Progenitor cell of endocrine pancreas (in vitro differentiated cells): ENCODE results near the gene NUBP2. TPM values are rescaled to one million over a fixed set of nuclear protein-coding genes. Genes with fewer than 3 reads are reported as not detected.

Experiments used
- DNase-seq: peaks from one replicate; pipeline ENCODE4 v3.0.0; 2021; ENCODE audit warnings: low spot score; ENCODE audit not compliant: unreplicated experiment
- H3K27ac Mint-ChIP-seq: 2 replicates; pipeline ENCODE4 v1.8.0; 2021; ENCODE audit warnings: mild to moderate bottlenecking, moderate library complexity, mixed read lengths
- H3K27me3 Mint-ChIP-seq: 2 replicates; pipeline ENCODE4 v1.8.0; 2021; ENCODE audit warnings: mixed read lengths
- H3K36me3 Mint-ChIP-seq: 2 replicates; pipeline ENCODE4 v1.8.0; 2022; ENCODE audit warnings: mixed read lengths; ENCODE audit not compliant: insufficient read depth
- H3K4me1 Mint-ChIP-seq: 2 replicates; pipeline ENCODE4 v1.8.0; 2021; ENCODE audit warnings: low read depth, mixed read lengths
- H3K4me3 Mint-ChIP-seq: 2 replicates; pipeline ENCODE4 v1.8.0; 2021; ENCODE audit warnings: low read depth, mild to moderate bottlenecking, moderate library complexity, mixed read lengths
- H3K9me3 Mint-ChIP-seq: 2 replicates; pipeline ENCODE4 v1.8.0; 2021; ENCODE audit warnings: low read depth, mixed read lengths
- total RNA-seq: library from RNA; stranded (reverse); gene quantifications from 2 replicates; pipeline ENCODE4 v1.2.1, GENCODE V29; 2021
- TF ChIP-seq, protein P1 (sequence below): fragments of 200-600 bp; sonication (generic); IDR thresholded peaks from one replicate; pipeline ENCODE4 v1.5.0; 2021; ENCODE audit warnings: antibody characterized with exemption, mild to moderate bottlenecking; ENCODE audit not compliant: unreplicated experiment

Gene NUBP2
- total RNA-seq, 1 donor from 2014 or later = 65.4 TPM

DNA sequence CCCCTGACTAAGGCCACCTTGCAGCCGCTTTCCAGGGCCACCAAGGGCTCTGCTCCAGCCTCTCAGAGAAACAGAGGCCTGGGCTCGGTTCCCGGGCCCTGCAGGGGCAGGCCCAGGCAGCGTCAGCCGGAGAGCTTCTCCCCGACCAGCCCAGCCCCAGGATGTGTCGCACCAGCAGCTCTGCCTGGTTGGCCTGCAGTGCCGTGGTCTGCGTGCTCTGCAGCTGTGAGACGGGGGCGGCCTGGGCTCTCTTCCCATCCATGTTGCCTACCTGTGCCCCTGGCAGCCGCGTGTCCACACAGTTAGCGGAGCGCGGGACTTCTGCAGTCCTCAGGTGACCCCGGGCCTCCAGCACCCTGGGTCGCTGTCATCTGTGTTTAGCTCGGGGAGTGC lies 5.9 kb downstream of the NUBP2 start:
- TF ChIP-seq, protein P1, sequence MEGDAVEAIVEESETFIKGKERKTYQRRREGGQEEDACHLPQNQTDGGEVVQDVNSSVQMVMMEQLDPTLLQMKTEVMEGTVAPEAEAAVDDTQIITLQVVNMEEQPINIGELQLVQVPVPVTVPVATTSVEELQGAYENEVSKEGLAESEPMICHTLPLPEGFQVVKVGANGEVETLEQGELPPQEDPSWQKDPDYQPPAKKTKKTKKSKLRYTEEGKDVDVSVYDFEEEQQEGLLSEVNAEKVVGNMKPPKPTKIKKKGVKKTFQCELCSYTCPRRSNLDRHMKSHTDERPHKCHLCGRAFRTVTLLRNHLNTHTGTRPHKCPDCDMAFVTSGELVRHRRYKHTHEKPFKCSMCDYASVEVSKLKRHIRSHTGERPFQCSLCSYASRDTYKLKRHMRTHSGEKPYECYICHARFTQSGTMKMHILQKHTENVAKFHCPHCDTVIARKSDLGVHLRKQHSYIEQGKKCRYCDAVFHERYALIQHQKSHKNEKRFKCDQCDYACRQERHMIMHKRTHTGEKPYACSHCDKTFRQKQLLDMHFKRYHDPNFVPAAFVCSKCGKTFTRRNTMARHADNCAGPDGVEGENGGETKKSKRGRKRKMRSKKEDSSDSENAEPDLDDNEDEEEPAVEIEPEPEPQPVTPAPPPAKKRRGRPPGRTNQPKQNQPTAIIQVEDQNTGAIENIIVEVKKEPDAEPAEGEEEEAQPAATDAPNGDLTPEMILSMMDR = no peak
- no peak for DNase-seq
- Mint-ChIP-seq H3K27ac (no peak overlapping the region), H3K4me1 (peaks cover 1% of the 10 kb centered on the region), H3K4me3 (no peak overlapping the region), H3K9me3 (no peaks in the 10 kb centered on the region), H3K36me3 (peaks cover 4% of the 10 kb centered on the region), H3K27me3 (no peaks in the 10 kb centered on the region)

DNA sequence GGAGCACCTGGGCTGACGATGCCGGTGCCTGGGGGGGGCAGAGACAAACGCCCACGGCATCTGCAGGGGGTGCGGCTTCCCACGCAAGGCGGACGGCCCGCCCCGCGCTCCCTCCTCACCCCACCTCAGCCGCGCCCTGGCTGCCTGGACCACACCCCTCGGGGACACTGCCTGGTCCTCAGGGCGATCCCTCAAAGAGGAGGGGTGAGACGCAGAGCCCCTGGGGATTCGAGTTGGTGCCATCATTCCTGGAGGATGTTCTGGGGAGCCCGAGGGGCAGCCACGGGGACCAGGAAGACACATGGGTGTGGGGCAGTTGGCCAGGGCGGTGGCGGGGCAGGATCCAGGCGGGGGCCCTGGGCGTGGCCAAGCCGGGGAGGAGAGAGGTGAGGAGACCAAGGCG lies 6.9 kb downstream of the NUBP2 start:
- Mint-ChIP-seq H3K4me1 (peaks cover 1% of the 10 kb centered on the region), H3K27ac (no peak overlapping the region), H3K36me3 (peaks cover 4% of the 10 kb centered on the region), H3K4me3 (no peak overlapping the region), H3K9me3 (no peaks in the 10 kb centered on the region), H3K27me3 (no peaks in the 10 kb centered on the region)
- TF ChIP-seq, protein P1 = no peak
- DNase-seq = no peak

- Mint-ChIP-seq H3K27ac (no peak overlapping the region), H3K36me3 (peaks cover 4% of the 10 kb centered on the region), H3K9me3 (no peaks in the 10 kb centered on the region), H3K4me1 (peaks cover 1% of the 10 kb centered on the region), H3K27me3 (no peaks in the 10 kb centered on the region), H3K4me3 (no peak overlapping the region)
- TF ChIP-seq, protein P1 = no peak
- peak; percentile 9 for DNase-seq
Measured at GRCh38 chr16:1790261-1790610, 7.5 kb downstream of the NUBP2 start.

- Mint-ChIP-seq H3K36me3 (peaks cover 4% of the 10 kb centered on the region), H3K4me3 (no peak overlapping the region), H3K9me3 (no peaks in the 10 kb centered on the region), H3K27ac (no peak overlapping the region), H3K4me1 (peaks cover 3% of the 10 kb centered on the region), H3K27me3 (no peaks in the 10 kb centered on the region)
- no peak for DNase-seq
- TF ChIP-seq, protein P1 = no peak
Measured at GRCh38 chr16:1790611-1791255, 8.0 kb downstream of the NUBP2 start.

- H3K4me1 Mint-ChIP-seq = peaks cover 3% of the 10 kb centered on the region
- no peaks in the 10 kb centered on the region for H3K9me3 Mint-ChIP-seq
- peaks cover 4% of the 10 kb centered on the region for H3K36me3 Mint-ChIP-seq
- no peak for DNase-seq
- H3K4me3 Mint-ChIP-seq = no peak overlapping the region
- H3K27me3 Mint-ChIP-seq = no peaks in the 10 kb centered on the region
- no peak overlapping the region for H3K27ac Mint-ChIP-seq
- TF ChIP-seq, protein P1 = no peak
Measured at GRCh38 chr16:1791256-1791942, 8.6 kb downstream of the NUBP2 start.
